WTC11 (cell line): ENCODE measurements around the gene DNAJC3. TPM values are rescaled to one million over a fixed set of nuclear protein-coding genes. Genes with fewer than 3 reads are reported as not detected.
A peak's percentile ranks its signal among the peaks of the same experiment; 100 is the strongest.
"Not testable (repeated sequence)": the region's sequence is repeated elsewhere in the genome, so short reads cannot be mapped to it uniquely, and the experiment has no call there.

Experiments used
- ATAC-seq: fragments of 200-7000 bp; cut with Tn5 transposase; 2 replicates; pipeline ENCODE4 v1.10.0; 2021; ENCODE audit warnings: mild to moderate bottlenecking, moderate library complexity
- CTCF ChIA-PET: fragments of 300-600 bp; sonication (Branson Sonifier 250); formaldehyde crosslinking; loops from one replicate; lab custom pipeline; 2021; ENCODE audit warnings: antibody characterized with exemption; lab: Charles Lee
- POLR2A ChIA-PET: fragments of 350-600 bp; sonication (Branson Sonifier 250); formaldehyde crosslinking; loops from one replicate; lab custom pipeline; 2021; ENCODE audit warnings: antibody characterized with exemption; lab: Charles Lee
- DNase-seq: peaks from one replicate; pipeline ENCODE4 v3.0.0; 2021; ENCODE audit warnings: low spot score
- H3K27ac Mint-ChIP-seq: 2 replicates; pipeline ENCODE4 v1.8.0; 2021; ENCODE audit warnings: mixed read lengths
- H3K27me3 Mint-ChIP-seq: 2 replicates; pipeline ENCODE4 v1.8.0; 2021; ENCODE audit warnings: low read depth, mild to moderate bottlenecking, moderate library complexity, mixed read lengths
- H3K36me3 Mint-ChIP-seq: 2 replicates; pipeline ENCODE4 v1.8.0; 2021; ENCODE audit warnings: mixed read lengths
- H3K4me1 Mint-ChIP-seq: 2 replicates; pipeline ENCODE4 v1.8.0; 2022; ENCODE audit warnings: mixed read lengths
- H3K4me3 Mint-ChIP-seq: 2 replicates; pipeline ENCODE4 v1.8.0; 2021; ENCODE audit warnings: mild to moderate bottlenecking, moderate library complexity, mixed read lengths
- H3K9me3 Mint-ChIP-seq: 2 replicates; pipeline ENCODE4 v1.8.0; 2021; ENCODE audit warnings: mixed read lengths
- ATF1 ChIP-seq: sonication (generic); formaldehyde crosslinking; IDR thresholded peaks from 2 replicates; pipeline ENCODE4 v1.8.1; 2023; ENCODE audit warnings: mild to moderate bottlenecking, moderate library complexity, missing genetic modification reagents
- CREM ChIP-seq: sonication (generic); formaldehyde crosslinking; IDR thresholded peaks from 2 replicates; pipeline ENCODE4 v1.8.1; 2022; ENCODE audit warnings: mild to moderate bottlenecking, missing genetic modification reagents, moderate library complexity
- ETV6 ChIP-seq: sonication (generic); formaldehyde crosslinking; IDR thresholded peaks from 2 replicates; pipeline ENCODE4 v1.8.1; 2022; ENCODE audit warnings: mild to moderate bottlenecking, missing genetic modification reagents
- FOXK1 ChIP-seq: sonication (generic); formaldehyde crosslinking; IDR thresholded peaks from 2 replicates; pipeline ENCODE4 v1.8.0; 2022; ENCODE audit warnings: mild to moderate bottlenecking, moderate library complexity, missing genetic modification reagents
- HMGA2 ChIP-seq: fragments of 250-450 bp; sonication (Bioruptor Pico); IDR thresholded peaks from 2 replicates; pipeline ENCODE4 v1.4.0; 2021; ENCODE audit warnings: mild to moderate bottlenecking, moderate library complexity
- MAX ChIP-seq: sonication (generic); formaldehyde crosslinking; IDR thresholded peaks from 2 replicates; pipeline ENCODE4 v1.8.0; 2022; ENCODE audit warnings: mild to moderate bottlenecking, missing genetic modification reagents
- MLX ChIP-seq: sonication (generic); formaldehyde crosslinking; IDR thresholded peaks from 2 replicates; pipeline ENCODE4 v1.8.1; 2023; ENCODE audit warnings: mild to moderate bottlenecking, missing genetic modification reagents, moderate library complexity
- MYBL2 ChIP-seq: sonication (generic); formaldehyde crosslinking; IDR thresholded peaks from 2 replicates; pipeline ENCODE4 v1.8.1; 2023; ENCODE audit warnings: mild to moderate bottlenecking, moderate library complexity, missing genetic modification reagents
- PRRX2 ChIP-seq: fragments of 250-450 bp; sonication (Bioruptor Pico); IDR thresholded peaks from 2 replicates; pipeline ENCODE4 v1.8.0; 2021; ENCODE audit warnings: mild to moderate bottlenecking
- SMAD4 ChIP-seq: sonication (generic); formaldehyde crosslinking; IDR thresholded peaks from 2 replicates; pipeline ENCODE4 v1.8.0; 2022; ENCODE audit warnings: mild to moderate bottlenecking, missing genetic modification reagents
- SOX15 ChIP-seq: fragments of 250-450 bp; sonication (Bioruptor Pico); IDR thresholded peaks from 2 replicates; pipeline ENCODE4 v1.9.0; 2021; ENCODE audit warnings: mild to moderate bottlenecking
- TCF7 ChIP-seq: sonication (generic); formaldehyde crosslinking; IDR thresholded peaks from 2 replicates; pipeline ENCODE4 v1.8.0; 2022; ENCODE audit warnings: mild to moderate bottlenecking, low read depth, missing genetic modification reagents, moderate library complexity
- USF2 ChIP-seq: sonication (generic); formaldehyde crosslinking; IDR thresholded peaks from 2 replicates; pipeline ENCODE4 v1.8.1; 2023; ENCODE audit warnings: mild to moderate bottlenecking, missing genetic modification reagents, moderate library complexity
- ZNF671 ChIP-seq: fragments of 250-450 bp; sonication (Bioruptor Pico); IDR thresholded peaks from 2 replicates; pipeline ENCODE4 v1.8.0; 2021; ENCODE audit warnings: mild to moderate bottlenecking
- ZSCAN18 ChIP-seq: fragments of 250-450 bp; sonication (Bioruptor Pico); IDR thresholded peaks from 2 replicates; pipeline ENCODE4 v2.1.2; 2022; ENCODE audit warnings: mild to moderate bottlenecking, moderate library complexity
- total RNA-seq: library from RNA; stranded (reverse); gene quantifications from 3 replicates; pipeline ENCODE4 v1.2.3, GENCODE V29; 2021
- TF ChIP-seq, protein P1 (sequence below): sonication (generic); formaldehyde crosslinking; IDR thresholded peaks from 2 replicates; pipeline ENCODE4 v1.8.0; 2022; ENCODE audit warnings: mild to moderate bottlenecking, missing genetic modification reagents
- TF ChIP-seq, protein P2 (sequence below): sonication (generic); formaldehyde crosslinking; IDR thresholded peaks from 2 replicates; pipeline ENCODE4 v1.8.1; 2022; ENCODE audit warnings: missing genetic modification reagents, borderline replicate concordance
- TF ChIP-seq, protein P3 (sequence below): sonication (generic); formaldehyde crosslinking; IDR thresholded peaks from 2 replicates; pipeline ENCODE4 v1.8.0; 2022; ENCODE audit warnings: missing genetic modification reagents

DNAJC3 gene
- total RNA-seq, 1 experiment from 2014 or later: 20.0 TPM

DNA sequence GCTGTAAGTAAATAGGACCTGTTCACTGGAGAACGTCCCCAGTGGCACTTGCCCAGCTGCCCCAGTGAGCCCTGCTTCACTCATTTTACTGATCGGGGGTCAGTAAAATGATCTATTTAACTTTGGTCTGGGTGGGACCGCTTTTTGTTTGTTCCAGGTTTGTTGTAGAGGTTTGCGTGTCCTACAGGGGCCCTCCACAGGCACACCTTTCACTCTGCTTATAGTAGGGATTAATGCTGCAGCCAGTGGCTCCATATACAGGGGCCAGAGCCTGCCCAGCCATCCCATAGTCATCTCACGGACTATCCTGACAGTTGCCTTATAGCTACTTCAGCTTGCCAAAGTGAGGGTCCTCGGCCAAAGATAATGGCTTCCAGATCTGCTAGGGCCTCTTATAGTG is 104.1 kb downstream of the DNAJC3 start (continued):
- TF ChIP-seq, protein P1, sequence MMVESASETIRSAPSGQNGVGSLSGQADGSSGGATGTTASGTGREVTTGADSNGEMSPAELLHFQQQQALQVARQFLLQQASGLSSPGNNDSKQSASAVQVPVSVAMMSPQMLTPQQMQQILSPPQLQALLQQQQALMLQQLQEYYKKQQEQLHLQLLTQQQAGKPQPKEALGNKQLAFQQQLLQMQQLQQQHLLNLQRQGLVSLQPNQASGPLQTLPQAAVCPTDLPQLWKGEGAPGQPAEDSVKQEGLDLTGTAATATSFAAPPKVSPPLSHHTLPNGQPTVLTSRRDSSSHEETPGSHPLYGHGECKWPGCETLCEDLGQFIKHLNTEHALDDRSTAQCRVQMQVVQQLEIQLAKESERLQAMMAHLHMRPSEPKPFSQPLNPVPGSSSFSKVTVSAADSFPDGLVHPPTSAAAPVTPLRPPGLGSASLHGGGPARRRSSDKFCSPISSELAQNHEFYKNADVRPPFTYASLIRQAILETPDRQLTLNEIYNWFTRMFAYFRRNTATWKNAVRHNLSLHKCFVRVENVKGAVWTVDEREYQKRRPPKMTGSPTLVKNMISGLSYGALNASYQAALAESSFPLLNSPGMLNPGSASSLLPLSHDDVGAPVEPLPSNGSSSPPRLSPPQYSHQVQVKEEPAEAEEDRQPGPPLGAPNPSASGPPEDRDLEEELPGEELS (CRISPR knock-in tag): no peak
- TF ChIP-seq MAX (no peak), ETV6 (no peak), HMGA2 (CRISPR knock-in tag) (no peak)
- TF ChIP-seq, protein P2, sequence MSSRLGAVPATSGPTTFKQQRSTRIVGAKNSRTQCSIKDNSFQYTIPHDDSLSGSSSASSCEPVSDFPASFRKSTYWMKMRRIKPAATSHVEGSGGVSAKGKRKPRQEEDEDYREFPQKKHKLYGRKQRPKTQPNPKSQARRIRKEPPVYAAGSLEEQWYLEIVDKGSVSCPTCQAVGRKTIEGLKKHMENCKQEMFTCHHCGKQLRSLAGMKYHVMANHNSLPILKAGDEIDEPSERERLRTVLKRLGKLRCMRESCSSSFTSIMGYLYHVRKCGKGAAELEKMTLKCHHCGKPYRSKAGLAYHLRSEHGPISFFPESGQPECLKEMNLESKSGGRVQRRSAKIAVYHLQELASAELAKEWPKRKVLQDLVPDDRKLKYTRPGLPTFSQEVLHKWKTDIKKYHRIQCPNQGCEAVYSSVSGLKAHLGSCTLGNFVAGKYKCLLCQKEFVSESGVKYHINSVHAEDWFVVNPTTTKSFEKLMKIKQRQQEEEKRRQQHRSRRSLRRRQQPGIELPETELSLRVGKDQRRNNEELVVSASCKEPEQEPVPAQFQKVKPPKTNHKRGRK (CRISPR knock-in tag): no peak

GRCh38 chr13:95781940-95782339 is 105.0 kb downstream of the DNAJC3 start:
- POLR2A ChIA-PET, ATAC-seq, H3K27me3 Mint-ChIP-seq, H3K36me3 Mint-ChIP-seq, H3K27ac Mint-ChIP-seq, H3K4me1 Mint-ChIP-seq, H3K9me3 Mint-ChIP-seq, H3K4me3 Mint-ChIP-seq, DNase-seq, CTCF ChIA-PET: not testable (repeated sequence)

DNA sequence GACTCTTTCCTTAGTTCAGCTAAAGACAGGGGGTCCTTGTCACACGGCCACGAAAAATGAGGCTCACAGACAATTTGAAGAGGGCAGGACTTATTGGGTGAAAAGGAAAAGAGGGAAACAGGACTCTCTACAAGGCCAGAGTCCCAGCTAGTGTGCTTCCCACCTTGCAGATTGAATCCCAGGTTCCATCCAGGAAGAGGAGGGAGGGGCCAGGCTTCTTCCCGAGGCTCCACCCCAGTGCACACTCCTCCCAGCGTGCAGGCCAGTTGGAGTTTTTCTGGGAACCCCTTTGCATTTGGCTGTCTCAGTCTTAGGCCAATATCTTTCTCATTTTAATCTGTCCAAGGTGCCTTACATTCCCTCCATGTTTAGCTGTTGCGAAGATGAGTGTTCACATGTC is 106.8 kb downstream of the DNAJC3 start:
- ATAC-seq (peak; percentile 89), DNase-seq (peak; percentile 19)
- H3K36me3 Mint-ChIP-seq: peaks cover 14% of the 10 kb centered on the region
- 0 out of 2 replicates have a peak, but pooled peaks cover 4% of the 10 kb centered on the region for H3K9me3 Mint-ChIP-seq
- H3K27ac Mint-ChIP-seq: no peak overlapping the region
- TF ChIP-seq PRRX2 (CRISPR knock-in tag) (no peak), ATF1 (CRISPR knock-in tag) (no peak), TCF7 (CRISPR knock-in tag) (no peak), SMAD4 (CRISPR knock-in tag) (no peak), SOX15 (no peak)
- TF ChIP-seq, protein P3, sequence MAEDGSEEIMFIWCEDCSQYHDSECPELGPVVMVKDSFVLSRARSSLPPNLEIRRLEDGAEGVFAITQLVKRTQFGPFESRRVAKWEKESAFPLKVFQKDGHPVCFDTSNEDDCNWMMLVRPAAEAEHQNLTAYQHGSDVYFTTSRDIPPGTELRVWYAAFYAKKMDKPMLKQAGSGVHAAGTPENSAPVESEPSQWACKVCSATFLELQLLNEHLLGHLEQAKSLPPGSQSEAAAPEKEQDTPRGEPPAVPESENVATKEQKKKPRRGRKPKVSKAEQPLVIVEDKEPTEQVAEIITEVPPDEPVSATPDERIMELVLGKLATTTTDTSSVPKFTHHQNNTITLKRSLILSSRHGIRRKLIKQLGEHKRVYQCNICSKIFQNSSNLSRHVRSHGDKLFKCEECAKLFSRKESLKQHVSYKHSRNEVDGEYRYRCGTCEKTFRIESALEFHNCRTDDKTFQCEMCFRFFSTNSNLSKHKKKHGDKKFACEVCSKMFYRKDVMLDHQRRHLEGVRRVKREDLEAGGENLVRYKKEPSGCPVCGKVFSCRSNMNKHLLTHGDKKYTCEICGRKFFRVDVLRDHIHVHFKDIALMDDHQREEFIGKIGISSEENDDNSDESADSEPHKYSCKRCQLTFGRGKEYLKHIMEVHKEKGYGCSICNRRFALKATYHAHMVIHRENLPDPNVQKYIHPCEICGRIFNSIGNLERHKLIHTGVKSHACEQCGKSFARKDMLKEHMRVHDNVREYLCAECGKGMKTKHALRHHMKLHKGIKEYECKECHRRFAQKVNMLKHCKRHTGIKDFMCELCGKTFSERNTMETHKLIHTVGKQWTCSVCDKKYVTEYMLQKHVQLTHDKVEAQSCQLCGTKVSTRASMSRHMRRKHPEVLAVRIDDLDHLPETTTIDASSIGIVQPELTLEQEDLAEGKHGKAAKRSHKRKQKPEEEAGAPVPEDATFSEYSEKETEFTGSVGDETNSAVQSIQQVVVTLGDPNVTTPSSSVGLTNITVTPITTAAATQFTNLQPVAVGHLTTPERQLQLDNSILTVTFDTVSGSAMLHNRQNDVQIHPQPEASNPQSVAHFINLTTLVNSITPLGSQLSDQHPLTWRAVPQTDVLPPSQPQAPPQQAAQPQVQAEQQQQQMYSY (CRISPR knock-in tag): peak; percentile 87
- no peaks in the 10 kb centered on the region for H3K27me3 Mint-ChIP-seq
- POLR2A ChIA-PET: interaction anchor here (0.6 kb wide), 1 partner anchor 156 kb away, joined by 3 read pairs; no protein-coding TSS in a partner anchor
- H3K4me3 Mint-ChIP-seq: no peak overlapping the region
- peaks cover 5% of the 10 kb centered on the region; the same call in 1 of the 2 replicates for H3K4me1 Mint-ChIP-seq
- CTCF ChIA-PET: no interaction called here

- peaks cover 20% of the 10 kb centered on the region for H3K36me3 Mint-ChIP-seq
- CTCF ChIA-PET: no interaction called here
- no peak for ATAC-seq
- TF ChIP-seq MYBL2 (CRISPR knock-in tag) (no peak), ZSCAN18 (CRISPR knock-in tag) (no peak), FOXK1 (CRISPR knock-in tag) (no peak), CREM (CRISPR knock-in tag) (no peak), USF2 (CRISPR knock-in tag) (no peak), MLX (CRISPR knock-in tag) (no peak), ZNF671 (no peak)
These were observed 107.4 kb downstream of the DNAJC3 start for GRCh38 chr13:95784161-95784899.

More at GRCh38 chr13:95784161-95784899, 107.4 kb downstream of the DNAJC3 start:
- Mint-ChIP-seq H3K9me3 (peaks cover 9% of the 10 kb centered on the region), H3K27me3 (no peaks in the 10 kb centered on the region), H3K4me1 (peaks cover 5% of the 10 kb centered on the region; the same call in 1 of the 2 replicates), H3K27ac (no peak overlapping the region), H3K4me3 (no peak overlapping the region)
- DNase-seq: no peak
- POLR2A ChIA-PET: interaction anchor here (0.6 kb wide), 1 partner anchor 156 kb away, joined by 3 read pairs; no protein-coding TSS in a partner anchor
